Measurements from ENCODE around the gene CLHC1.

DNA sequence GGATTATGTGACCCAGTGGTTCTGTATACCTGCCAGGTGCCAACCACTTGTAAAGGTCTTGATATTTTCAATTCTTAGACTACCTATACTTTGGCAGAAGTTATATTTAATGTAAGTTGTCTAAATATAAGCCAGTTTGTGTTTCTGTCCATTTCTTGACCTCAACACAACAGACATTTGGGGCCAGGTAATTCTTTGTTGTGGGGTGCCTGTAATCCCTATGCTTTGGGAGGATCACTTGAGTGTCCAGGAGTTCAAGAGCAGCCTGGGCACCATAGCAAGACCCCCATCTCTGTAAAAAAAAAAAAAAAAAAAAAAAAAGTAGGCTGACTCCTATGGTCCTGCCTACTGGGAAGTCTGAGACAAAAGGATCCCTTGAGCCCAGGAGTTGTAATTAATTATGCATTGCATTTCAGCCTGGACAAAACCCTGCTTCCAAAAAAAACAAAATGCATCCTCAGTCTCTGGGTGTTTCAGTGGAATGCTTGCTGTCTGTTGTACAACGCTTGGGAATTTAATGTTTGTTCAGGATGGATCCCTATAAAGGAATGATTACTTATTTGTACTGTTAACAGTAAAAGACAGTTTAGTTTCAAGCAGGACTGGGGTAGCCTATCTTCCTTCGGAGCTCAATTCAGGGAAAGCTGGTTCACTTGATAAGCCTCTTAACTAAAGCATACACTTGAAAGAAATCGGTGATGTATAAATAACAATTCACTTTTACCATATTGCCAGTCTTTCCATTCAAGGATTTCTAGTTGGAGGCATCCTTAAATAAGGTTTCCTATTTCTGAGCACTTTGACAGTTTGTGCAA is 3.8 kb upstream of the CLHC1 start:
- TF ChIP-seq, protein P1, sequence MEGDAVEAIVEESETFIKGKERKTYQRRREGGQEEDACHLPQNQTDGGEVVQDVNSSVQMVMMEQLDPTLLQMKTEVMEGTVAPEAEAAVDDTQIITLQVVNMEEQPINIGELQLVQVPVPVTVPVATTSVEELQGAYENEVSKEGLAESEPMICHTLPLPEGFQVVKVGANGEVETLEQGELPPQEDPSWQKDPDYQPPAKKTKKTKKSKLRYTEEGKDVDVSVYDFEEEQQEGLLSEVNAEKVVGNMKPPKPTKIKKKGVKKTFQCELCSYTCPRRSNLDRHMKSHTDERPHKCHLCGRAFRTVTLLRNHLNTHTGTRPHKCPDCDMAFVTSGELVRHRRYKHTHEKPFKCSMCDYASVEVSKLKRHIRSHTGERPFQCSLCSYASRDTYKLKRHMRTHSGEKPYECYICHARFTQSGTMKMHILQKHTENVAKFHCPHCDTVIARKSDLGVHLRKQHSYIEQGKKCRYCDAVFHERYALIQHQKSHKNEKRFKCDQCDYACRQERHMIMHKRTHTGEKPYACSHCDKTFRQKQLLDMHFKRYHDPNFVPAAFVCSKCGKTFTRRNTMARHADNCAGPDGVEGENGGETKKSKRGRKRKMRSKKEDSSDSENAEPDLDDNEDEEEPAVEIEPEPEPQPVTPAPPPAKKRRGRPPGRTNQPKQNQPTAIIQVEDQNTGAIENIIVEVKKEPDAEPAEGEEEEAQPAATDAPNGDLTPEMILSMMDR (IDR thresholded peaks at IDR 0.05; ENCODE audit: insufficient read depth, low read length) = no peak
- TF ChIP-seq, protein P2, sequence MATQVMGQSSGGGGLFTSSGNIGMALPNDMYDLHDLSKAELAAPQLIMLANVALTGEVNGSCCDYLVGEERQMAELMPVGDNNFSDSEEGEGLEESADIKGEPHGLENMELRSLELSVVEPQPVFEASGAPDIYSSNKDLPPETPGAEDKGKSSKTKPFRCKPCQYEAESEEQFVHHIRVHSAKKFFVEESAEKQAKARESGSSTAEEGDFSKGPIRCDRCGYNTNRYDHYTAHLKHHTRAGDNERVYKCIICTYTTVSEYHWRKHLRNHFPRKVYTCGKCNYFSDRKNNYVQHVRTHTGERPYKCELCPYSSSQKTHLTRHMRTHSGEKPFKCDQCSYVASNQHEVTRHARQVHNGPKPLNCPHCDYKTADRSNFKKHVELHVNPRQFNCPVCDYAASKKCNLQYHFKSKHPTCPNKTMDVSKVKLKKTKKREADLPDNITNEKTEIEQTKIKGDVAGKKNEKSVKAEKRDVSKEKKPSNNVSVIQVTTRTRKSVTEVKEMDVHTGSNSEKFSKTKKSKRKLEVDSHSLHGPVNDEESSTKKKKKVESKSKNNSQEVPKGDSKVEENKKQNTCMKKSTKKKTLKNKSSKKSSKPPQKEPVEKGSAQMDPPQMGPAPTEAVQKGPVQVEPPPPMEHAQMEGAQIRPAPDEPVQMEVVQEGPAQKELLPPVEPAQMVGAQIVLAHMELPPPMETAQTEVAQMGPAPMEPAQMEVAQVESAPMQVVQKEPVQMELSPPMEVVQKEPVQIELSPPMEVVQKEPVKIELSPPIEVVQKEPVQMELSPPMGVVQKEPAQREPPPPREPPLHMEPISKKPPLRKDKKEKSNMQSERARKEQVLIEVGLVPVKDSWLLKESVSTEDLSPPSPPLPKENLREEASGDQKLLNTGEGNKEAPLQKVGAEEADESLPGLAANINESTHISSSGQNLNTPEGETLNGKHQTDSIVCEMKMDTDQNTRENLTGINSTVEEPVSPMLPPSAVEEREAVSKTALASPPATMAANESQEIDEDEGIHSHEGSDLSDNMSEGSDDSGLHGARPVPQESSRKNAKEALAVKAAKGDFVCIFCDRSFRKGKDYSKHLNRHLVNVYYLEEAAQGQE (IDR thresholded peaks at IDR 0.05; ENCODE audit: insufficient replicate concordance, low read depth) = no peak
- no peak for TF ChIP-seq GABPA (IDR thresholded peaks at IDR 0.05; ENCODE audit: low read depth)
- TF ChIP-seq POLR2AphosphoS5 (IDR thresholded peaks at IDR 0.05; ENCODE audit: low read depth) = peak; percentile 53
- TF ChIP-seq SPI1 (IDR thresholded peaks at IDR 0.05; ENCODE audit: borderline replicate concordance, low read depth) = no peak

All from HL-60 (cell line).